Midbrain (tissue), 1 donor: Measurements from ENCODE around the gene FBXO9.
"Not testable (repeated sequence)": the region's sequence is repeated elsewhere in the genome, so short reads cannot be mapped to it uniquely, and the experiment has no call there.

Experiments used
- DNase-seq: peaks from one replicate; lab custom pipeline; 2025; lab: John Stamatoyannopoulos, UW

FBXO9 gene

DNA sequence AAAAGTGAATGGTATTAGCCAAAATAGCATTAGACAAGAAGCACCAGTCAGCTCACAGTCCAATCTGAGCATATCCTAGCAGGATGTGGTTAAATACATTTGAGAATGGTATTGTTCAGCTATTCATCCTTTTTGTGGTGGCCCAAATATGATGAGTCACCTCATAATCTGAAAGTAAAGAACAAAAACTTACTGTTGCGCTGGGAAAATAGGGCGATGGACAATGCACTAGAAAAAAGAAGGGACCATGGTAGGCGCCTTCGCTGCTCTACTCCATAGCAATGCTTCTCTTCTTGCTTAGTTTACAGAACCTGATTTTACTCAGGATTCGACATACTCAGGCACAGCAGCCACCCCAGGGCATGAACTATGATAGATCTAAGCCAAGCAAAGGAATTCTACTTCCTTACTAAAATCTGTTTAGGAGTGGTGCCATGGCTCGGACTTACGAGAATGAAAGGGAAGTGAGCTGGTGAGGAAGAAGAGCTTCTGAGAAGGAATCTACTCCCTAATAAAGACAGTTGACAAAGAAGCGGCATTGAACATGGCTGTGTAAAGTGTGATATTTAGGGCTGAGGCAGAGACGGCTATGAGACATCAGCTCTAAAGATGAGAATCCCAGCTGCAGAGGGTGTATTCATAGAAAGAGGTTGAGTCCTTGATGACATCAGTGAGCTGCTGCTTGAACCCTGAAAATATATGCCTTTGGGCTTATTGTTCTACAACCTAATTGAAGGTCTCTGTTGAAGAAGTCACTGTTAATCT is 16.6 kb upstream of the FBXO9 start:
- DNase-seq, result peak; percentile 18

DNA sequence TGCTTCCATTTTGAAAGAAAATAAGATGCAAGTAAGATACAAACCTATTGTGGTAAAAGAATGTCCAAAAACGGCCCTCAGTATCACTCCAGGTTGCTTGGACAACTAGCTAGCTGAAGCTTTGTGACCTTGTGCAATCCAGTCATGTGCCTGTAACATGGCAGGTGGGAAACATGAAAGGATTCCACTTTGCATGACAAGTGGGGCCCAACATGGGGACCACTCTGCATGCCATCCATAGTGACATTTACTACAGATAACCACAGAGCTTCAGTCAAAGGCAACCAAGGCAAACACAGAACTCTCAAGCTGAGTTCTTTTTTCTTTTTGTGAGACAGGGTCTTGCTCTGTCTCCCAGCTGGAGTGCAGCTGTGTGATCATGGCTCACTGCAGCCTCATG is 15.8 kb upstream of the FBXO9 start:
- DNase-seq, result no peak

DNA sequence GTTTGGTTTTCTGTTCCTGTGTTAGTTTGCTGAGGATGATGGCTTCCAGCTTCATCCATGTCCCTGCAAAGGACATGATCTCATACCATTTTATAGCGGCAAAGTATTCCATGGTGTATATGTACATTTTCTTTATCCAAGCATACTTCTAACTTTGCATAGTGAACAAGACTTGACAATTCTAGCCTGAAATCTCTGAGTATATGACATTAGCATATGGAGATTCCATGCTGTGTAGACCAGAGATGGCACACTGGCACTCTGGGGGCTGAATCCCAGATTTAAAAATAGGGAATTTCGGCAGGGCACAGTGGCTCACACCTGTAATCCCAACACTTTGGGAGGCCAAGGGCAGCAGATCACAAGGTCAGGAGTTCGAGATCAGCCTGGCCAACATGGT is 13.1 kb upstream of the FBXO9 start:
- DNase-seq, result not testable (repeated sequence)

DNA sequence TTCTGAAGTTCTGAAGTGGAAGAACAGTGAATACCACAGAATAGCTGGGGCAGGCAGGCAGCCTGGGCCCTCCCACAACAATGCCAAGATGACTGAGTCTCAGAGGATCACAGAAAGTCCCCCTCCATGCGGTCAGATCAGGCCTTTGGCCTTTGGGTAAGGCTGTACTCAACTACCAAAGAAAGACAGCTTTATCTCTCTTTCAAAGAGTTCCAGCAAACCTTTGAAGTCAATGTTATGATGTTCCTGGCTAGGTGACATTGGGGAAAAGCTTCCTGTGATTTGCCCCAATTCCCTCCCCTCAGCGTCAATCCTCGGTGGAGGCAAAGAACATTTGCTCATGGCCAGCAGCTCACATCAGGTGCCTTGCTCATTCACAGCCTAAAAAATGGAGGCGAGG is 10.7 kb upstream of the FBXO9 start:
- DNase-seq, result no peak

DNA sequence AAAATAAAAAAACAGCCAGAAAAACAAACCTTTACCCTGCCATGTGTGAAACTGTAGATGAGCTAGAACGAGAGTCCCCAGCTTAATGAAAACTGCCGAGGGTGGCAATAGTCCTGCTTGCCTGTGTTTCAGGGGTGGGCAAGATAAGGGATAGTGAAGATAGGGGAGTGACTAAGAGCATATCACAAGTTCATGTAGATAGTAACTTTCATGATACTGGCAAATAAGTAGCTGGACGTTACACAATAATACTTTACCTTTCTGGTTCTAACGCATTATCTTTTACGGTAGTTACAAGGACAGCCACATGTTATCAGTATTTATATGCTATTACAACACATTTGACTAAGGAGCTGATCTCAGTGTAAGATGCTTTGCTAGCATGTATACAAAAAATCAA is 9.3 kb upstream of the FBXO9 start:
- DNase-seq, result no peak

DNA sequence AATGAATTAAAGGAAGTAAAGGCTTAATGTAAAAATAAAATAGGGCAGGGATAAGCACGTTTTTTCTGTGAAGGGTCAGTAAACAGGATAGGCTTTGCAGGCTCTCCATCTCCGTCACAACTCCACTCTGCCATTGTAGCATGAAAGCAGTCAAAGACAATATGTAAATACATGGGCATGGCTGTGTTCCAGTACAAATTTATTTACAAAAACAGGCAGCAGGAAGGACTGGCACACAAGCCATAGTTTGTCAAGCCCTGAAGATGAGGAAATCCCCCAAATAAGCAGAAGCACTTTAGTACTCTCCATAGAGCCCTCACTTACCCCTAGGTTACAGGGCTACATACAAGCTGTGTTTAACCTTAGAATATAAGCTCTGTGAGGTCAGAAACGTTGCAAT is 8.9 kb upstream of the FBXO9 start:
- DNase-seq, result no peak

DNA sequence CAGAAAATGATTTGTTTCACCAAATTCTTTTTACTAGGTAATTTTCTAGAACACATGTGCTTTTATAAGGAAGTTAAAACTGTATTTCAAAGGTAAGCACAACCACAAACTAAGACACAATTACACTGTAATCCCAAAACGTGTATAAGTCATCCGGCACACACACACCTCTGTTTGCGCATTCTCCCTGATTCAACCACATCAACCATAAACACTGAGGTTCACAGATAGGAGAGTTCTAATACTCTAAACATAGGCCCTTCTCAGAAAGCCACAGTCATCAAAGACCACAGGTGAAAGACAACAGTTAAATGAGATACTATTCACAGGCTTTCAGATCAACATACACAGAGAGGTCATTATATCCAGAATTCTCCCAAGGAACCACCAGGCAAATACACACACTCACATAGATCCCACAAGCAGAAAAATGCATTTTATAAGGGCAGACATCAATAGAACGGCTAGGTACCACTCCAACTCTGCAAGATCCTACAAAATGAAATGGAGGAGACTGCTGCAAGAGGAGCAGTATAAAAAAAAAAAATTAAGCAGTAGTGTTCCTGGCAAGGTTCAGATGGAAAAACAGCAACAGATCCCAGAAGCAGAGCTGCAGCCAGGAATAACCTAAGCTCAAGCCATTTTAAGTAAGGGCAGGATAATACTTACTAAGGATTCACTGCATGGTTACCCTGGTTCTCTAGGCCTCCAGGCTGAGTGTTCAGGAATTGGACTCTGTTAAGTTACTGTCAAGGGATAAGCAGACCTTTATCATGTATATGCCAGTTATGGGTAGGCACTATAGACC is 6.6 kb upstream of the FBXO9 start:
- DNase-seq, result no peak

DNA sequence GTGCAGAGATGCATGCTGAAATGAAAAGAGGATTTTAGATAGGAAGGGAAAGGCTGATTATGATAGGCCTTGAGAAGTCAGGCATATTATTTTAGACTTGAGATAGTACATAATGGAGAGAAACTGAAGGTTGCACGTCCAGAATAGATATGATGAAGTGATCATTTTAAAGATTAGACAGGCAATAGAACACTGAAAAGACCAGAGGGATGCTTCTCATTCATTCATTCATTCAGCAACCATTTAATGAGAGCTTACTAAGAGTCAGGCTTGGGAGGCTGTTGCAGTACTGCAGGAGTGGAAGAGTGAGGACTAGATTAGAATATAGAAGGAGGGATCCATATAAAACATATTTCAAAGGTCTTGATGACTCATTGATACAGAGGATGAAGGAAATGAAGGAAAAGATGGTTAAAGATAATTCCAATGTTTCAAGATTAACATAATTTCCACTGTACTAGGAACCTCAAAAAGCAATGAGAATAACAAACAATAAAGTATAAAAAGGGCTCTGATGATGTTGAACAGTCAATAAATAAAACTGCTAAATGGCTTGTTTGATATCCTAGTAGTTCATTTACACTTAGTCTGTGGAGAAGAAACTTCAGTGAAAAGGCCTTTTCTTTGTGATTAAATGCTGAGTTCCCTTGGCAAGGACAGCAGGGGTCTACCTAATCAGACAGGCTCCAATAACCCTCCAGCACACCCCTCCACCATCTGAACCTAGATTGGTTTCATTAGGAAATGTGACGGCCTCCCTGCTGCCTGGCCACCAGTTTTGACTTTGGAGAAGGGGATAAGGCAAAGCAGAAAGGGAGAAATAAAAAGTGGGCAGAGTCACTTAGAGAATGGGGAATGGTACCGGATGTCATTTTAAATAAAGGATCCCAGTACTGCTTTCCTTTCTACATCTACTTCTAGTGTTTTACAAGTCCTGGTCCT is 5.3 kb upstream of the FBXO9 start:
- no peak for DNase-seq

DNA sequence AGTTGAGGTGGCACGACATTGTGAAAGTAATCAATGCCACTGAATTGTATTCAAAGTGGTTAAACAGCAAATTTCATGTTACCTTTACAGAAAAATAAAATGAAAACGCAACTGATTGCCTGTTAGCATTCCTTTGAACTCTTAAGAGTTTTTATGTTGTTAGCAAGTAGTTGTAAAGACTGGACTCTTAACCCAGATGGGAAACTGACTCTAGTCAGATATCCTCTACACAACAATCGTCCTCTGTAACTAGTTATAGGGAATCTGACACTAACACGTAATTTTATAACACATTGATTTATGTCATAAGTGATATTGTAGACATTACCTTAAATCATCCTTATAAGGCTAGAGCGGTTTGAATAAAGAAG is 3.0 kb upstream of the FBXO9 start:
- peak; percentile 62 for DNase-seq

DNA sequence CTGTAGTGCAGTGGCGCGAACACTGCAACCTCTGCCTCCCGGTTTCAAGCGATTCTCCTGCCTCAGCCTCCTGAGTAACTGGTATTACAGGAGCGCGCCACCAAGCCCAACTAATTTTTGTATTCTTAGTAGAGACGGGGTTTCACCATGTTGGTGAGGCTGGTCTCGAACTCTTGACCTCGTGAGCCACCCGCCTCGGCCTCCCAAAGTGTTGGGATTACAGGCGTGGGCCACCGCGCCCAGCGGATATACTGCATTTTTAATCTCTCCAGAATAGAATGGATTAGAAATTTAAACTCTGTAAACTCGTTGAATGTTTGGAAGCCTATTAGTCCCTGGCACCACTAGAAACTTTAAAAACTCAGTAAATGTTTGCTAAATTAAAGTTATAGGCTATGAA is 949 bp upstream of the FBXO9 start:
- not testable (repeated sequence) for DNase-seq

DNA sequence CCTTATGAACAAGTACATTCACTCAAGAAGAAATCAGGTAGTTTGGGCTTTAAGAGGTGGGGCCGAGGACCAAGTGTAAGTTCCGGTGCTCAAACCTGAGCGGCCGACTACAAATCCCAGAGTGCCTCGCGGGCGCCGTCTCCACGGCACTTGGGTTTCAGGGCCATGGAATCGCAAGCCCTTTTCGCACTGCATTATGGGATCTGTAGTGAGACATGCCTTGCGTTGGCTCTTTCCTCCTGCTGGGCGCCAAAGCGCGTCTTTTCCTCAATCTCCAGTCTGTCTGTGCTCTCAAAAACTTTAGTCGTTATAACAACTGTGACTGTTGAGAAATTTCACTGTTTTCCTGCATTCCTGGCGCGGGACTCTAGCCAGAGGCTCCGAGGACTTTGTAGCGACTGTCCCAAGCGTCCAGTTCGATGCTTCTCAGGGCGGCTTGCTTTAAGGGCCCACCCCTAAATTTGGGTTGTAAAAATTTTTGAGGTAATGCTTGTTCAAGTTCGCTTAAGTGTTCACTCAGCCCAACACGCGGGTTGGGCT is 408 bp upstream of the FBXO9 start:
- DNase-seq, result peak; percentile 99

DNA sequence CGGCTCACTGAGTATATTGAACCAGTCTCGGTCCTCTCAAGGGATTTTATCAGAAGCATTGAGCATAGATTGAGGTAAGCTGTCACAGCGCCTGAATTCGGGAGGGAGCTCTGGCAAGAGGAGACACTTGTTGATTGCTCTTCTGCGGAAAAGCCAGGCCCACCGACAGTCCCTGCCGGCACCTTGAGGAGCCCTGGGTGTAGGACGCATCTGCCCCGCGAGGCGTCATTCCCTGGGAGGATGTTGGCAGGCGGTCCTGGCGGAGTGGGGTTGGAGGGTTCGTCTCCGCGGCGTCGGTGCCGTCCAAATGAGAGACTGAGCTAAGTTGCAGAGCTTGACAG is 843 bp downstream of the FBXO9 start:
- DNase-seq, result peak; percentile 68

DNA sequence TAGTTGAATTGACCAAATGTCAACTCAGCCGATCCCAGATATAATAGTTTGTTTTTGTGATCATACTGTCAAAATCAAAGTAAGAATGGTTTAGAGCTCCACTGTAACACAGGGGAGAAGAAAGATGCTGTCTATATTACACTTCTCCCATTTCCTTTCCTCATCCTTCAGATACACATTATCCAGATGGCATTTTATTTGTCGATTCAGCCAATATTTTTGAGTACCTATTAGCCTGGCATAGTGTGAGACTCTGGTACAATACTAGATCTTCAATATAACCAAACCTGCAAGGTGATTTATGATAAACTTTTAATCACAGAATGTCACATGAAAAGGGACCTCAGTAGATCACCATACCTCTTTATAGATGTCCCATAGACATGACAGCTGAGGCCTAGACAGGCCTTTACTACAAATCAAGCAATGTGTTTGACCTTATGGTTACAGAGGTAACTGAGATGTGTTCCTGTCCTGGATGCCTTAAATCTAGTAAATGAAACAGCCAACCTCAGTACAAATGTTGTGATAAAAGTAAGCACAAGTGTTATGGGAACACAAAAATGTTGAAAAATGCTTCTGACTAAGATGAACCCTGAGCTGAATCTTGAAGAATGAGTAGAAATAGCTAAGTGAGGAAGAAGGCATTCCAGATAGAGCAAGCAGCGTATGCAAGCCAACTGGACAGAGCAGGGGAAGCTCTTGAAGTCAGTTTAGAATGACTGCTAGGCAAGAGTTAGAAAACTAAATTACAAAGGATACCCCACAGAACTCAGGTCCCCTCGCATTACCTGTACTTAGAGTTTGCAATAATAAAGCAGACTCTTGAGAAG is 1.9 kb downstream of the FBXO9 start:
- DNase-seq, result no peak

DNA sequence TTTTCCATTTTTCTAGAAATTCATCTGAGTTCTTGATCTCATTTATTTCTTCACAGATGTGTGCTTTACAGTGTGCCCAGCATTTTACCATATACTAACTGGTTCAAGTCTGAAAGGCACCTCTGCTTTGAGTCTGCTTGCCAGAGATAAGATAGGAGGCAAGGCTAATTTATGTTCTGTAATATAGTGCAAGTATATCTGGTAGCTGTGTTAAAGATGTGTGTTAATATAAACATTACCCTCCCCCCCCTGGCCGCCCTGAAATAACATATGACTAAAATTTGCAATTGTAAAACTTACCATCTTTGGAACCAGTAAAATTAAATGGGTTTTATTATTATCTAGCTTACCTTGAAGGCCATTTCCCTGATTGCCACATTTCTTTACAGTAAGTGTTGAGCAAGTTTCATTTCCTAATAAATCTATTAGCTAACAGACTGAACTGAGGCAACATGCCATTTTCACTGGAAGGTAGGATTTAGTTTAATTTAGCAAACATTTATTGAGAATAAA is 2.7 kb downstream of the FBXO9 start:
- DNase-seq, result no peak

DNA sequence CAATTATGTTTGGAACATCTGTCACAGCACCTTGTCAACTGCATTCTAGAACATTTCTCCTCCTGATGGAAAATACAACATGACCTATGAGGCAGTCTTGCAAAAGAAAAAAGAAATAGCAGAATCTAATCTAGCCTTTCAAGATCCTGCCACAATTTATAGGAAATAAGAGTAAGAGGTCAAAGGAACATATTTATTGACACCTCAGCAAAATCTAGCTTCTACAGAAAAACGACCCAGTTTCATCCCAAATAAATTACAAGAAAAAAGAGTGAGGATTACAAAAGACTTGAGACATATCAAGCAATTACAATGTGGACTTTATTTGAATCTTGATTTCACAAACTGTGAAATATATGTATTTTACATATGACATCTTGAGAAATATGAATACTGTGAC is 4.2 kb downstream of the FBXO9 start:
- DNase-seq, result no peak

DNA sequence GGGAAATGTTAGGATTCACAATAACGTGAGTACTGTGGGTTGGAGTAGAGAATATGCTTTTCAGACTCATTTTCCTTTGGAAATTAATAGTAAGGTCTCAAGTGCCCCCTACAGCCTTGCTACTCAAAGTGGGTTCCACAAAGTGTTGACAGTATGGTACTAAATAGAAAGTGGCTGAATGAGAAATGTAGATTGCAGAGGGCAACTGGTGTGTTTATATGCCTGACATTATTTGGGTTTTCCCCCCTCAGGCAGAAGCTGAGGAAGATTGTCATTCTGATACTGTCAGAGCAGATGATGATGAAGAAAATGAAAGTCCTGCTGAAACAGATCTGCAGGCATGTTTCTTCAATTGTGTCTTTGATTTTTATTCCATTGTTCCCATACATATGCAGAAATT is 5.6 kb downstream of the FBXO9 start:
- DNase-seq, result no peak

DNA sequence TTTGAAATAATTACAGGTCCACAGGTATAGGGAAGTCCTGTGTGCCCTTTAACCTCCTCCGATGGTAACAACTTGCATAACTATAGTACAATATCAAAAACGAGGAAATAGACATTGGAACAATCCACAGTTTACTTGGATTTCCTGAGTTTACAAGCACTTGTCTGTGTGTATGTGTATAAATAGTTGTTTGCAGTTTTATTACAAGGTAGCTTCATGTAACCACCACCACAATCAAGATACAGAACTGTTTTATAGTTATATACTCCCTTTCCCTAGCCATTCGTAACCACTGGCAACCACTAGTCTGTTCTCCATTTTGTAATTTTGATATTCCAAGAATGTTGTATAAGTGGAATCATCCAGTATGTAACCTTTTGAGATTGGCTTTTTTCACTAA is 9.1 kb downstream of the FBXO9 start:
- DNase-seq, result no peak

DNA sequence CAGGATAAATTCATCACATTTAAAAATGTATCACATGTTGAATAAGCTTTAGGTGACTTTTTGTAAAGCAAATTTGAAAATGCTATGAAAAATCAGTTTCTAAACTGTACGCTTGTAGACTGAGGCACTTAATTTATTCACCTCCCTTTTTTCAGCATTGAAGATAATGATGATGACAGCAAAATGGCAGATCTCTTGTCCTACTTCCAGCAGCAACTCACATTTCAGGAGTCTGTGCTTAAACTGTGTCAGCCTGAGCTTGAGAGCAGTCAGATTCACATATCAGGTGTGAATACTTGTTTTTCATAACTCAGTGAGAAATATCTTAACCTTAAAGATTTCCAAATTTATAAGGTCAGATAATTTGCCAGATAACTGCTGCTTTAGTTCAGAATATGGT is 15.6 kb downstream of the FBXO9 start:
- no peak for DNase-seq

DNA sequence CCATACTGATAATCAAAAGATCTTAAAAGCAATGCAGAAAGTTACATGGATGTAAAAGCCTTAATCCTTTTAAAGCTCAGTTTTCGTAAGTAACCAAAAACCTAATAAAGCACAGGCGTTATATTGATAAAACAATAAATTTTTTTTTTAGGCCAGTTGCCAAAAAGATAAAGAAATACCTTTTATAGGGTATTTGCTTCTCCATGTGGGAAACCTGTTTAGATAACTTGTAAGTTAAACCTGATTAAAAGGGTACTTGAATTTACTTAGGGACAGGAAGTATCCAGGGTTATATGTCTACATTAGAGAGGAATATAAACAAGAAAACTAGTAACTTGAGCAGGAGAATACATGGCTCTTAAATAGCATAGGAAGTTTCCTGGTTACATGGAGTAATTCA is 21.1 kb downstream of the FBXO9 start:
- DNase-seq, result no peak

DNA sequence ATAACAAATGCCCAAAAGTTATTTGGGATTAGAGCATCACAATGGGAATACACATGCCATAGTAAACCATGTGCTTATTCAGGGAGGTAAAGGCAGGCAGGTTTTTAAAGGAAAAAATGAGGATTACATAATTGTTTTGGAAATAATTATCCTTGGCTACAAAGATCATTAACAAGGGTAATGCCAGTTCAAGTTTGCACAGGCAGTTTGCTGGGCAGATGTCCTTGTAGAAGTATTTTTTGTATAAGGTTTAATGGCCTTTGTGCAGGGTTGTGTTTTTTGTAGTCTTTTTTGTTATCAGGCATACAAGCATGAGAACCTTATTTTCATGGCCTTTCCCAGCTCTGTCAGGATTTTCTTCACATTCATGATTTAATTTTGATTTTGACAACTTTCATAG is 24.7 kb downstream of the FBXO9 start:
- no peak for DNase-seq

DNA sequence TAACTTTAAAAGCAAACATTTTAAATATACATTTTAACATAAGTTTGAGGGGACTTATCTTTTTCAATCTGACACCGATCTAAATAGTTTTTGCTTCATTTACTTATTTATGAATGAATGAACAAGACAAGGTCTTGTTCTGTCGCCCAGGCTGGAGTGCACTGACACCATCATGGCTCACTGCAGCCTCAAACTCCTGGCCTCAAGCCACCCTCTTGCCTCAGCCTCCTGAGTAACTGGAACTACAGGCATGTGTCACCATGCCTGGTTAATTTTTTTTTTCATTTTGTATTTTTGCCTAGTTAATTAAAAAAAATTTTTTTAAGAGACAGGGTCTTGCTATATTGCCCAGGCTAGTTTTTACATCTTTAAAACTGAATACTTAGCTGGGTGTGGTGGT is 25.4 kb downstream of the FBXO9 start:
- DNase-seq, result no peak
